ENCODE measurements around the gene BDP1. TPM values are rescaled to one million over a fixed set of nuclear protein-coding genes. Genes with fewer than 3 reads are reported as not detected.
"Not testable (repeated sequence)": the region's sequence is repeated elsewhere in the genome, so short reads cannot be mapped to it uniquely, and the experiment has no call there.

Gene BDP1
- total RNA-seq, 4 donors from 2014 or later: 24.4 to 29.5 (median 25.5) TPM

DNA sequence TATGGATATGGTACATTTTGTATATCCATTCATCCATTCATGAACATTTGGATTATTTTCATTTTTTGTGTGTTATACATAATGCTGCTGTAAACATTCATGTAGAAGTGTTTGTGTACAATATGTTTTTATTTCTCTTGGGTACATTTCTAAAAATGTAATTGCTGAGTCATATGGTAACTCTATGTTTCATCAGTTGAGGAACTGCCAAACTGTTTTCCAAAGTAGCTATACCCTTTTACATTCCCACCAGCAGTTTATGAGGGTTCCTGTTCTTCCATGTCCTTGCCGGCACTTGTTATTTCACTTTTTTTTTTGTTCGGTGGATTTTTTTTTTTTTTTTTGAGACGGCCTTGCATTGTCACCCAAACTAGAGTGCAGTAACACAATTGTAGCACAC is 77.7 kb downstream of the BDP1 start:
- Histone ChIP-seq H3K27ac (replicated peaks in 1 of 4) (peak overlapping the region in 1 of 4 donors; percentile 9), H3K4me3 (no peak overlapping the region), H3K36me3 (peaks cover 11 to 80% (median 28%) of the 10 kb centered on the region in 4 donors), H3K4me1 (peaks cover 0 to 5% (median 0%) of the 10 kb centered on the region in 4 donors), H3K27me3 (no peaks in the 10 kb centered on the region), H3K9me3 (no peaks in the 10 kb centered on the region)
- no peak for DNase-seq (ENCODE audit: extremely low spot score)
- intact Hi-C loops (cut with DNase I): no loop called here
- 79% methylated on average over 3 of the region's 3 CpGs for WGBS
- TF ChIP-seq EP300 (IDR thresholded peaks at IDR 0.05) (no peak), POLR2AphosphoS5 (IDR thresholded peaks at IDR 0.05) (no peak), CTCF (IDR thresholded peaks at IDR 0.05) (no peak), POLR2A (IDR thresholded peaks at IDR 0.05; ENCODE audit: low read depth) (no peak)

GRCh38 chr5:71533615-71534014 is 78.2 kb downstream of the BDP1 start:
- peak overlapping the region in 1 of 4 donors; percentile 9 for H3K27ac ChIP-seq (replicated peaks in 1 of 4)
- DNase-seq (ENCODE audit: extremely low spot score): no peak
- H3K36me3 ChIP-seq: peaks cover 10 to 79% (median 29%) of the 10 kb centered on the region in 4 donors

DNA sequence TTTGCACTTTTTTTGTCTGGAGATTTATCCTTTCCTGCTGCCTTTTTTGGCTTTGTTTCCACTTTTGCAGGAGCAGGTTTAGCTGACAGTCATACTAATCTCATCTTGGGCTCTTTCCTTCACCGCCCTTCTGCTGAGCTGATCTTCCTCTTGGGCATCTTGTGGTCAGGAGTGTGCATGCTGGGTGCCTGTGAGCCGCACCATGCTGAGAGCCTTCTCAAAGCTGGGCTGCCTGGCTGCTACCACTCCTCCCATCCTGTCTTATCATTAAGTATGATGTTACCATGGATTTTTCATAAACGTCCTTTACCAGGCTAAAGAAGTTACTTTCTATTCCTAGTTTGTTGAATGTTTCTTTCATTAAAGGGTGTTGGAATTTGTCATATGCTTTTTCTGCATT is 82.2 kb downstream of the BDP1 start:
- intact Hi-C loops (cut with DNase I): no loop called here
- WGBS: 83% methylated on average over 3 of the region's 3 CpGs
- TF ChIP-seq EP300 (IDR thresholded peaks at IDR 0.05): no peak
- no peak for TF ChIP-seq POLR2A (IDR thresholded peaks at IDR 0.05; ENCODE audit: low read depth)
- TF ChIP-seq POLR2AphosphoS5 (IDR thresholded peaks at IDR 0.05): no peak
- no peak for TF ChIP-seq CTCF (IDR thresholded peaks at IDR 0.05)
- no peak overlapping the region for H3K27ac ChIP-seq (replicated peaks in 1 of 4)
- H3K4me3 ChIP-seq: no peak overlapping the region
- DNase-seq (ENCODE audit: extremely low spot score): no peak
- peaks cover 20 to 78% (median 51%) of the 10 kb centered on the region in 4 donors for H3K36me3 ChIP-seq
- H3K4me1 ChIP-seq: peaks cover 0 to 5% (median 0%) of the 10 kb centered on the region in 4 donors
- H3K9me3 ChIP-seq: no peaks in the 10 kb centered on the region
- no peaks in the 10 kb centered on the region for H3K27me3 ChIP-seq

More at GRCh38 chr5:71533615-71534014, 78.2 kb downstream of the BDP1 start:
- Histone ChIP-seq H3K4me3 (no peak overlapping the region), H3K9me3 (no peaks in the 10 kb centered on the region), H3K4me1 (peaks cover 0 to 5% (median 0%) of the 10 kb centered on the region in 4 donors), H3K27me3 (no peaks in the 10 kb centered on the region)
- 100% methylated on average over 1 of the region's 1 CpG for WGBS
- intact Hi-C loops (cut with DNase I): no loop called here
- TF ChIP-seq POLR2A (IDR thresholded peaks at IDR 0.05; ENCODE audit: low read depth) (no peak), EP300 (IDR thresholded peaks at IDR 0.05) (no peak), CTCF (IDR thresholded peaks at IDR 0.05) (no peak), POLR2AphosphoS5 (IDR thresholded peaks at IDR 0.05) (no peak)

GRCh38 chr5:71550885-71551284 is 95.4 kb downstream of the BDP1 start:
- H3K36me3 ChIP-seq: peaks cover 19 to 98% (median 87%) of the 10 kb centered on the region in 4 donors

DNA sequence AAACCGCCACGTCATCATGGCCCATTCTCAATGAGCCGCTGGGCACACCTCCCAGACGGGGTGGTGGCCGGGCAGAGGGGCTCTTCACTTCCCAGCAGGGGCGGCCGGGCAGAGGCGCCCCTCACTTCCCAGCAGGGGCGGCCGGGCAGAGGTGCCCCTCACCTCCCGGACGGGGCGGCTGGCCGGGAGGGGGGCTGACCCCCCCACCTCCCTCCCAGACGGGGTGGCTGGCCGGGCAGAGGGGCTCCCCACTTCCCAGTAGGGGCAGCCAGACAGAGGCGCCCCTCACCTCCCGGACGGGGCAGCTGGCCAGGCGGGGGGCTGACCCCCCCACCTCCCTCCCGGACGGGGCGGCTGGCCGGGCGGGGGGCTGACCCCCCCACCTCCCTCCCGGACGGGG is 96.1 kb downstream of the BDP1 start:
- DNase-seq (ENCODE audit: extremely low spot score); H3K27me3 ChIP-seq; H3K4me1 ChIP-seq; intact Hi-C loops (cut with DNase I); H3K27ac ChIP-seq (replicated peaks in 1 of 4); H3K9me3 ChIP-seq; H3K4me3 ChIP-seq: not testable (repeated sequence)
- WGBS: 99% methylated on average over 10 of the region's 27 CpGs
- peaks cover 17 to 98% (median 81%) of the 10 kb centered on the region in 4 donors for H3K36me3 ChIP-seq

More at GRCh38 chr5:71550885-71551284, 95.4 kb downstream of the BDP1 start:
- H3K27ac ChIP-seq (replicated peaks in 1 of 4); H3K9me3 ChIP-seq; intact Hi-C loops (cut with DNase I); DNase-seq (ENCODE audit: extremely low spot score); H3K27me3 ChIP-seq; H3K4me1 ChIP-seq; H3K4me3 ChIP-seq: not testable (repeated sequence)
- 94% methylated on average over 7 of the region's 7 CpGs for WGBS

DNA sequence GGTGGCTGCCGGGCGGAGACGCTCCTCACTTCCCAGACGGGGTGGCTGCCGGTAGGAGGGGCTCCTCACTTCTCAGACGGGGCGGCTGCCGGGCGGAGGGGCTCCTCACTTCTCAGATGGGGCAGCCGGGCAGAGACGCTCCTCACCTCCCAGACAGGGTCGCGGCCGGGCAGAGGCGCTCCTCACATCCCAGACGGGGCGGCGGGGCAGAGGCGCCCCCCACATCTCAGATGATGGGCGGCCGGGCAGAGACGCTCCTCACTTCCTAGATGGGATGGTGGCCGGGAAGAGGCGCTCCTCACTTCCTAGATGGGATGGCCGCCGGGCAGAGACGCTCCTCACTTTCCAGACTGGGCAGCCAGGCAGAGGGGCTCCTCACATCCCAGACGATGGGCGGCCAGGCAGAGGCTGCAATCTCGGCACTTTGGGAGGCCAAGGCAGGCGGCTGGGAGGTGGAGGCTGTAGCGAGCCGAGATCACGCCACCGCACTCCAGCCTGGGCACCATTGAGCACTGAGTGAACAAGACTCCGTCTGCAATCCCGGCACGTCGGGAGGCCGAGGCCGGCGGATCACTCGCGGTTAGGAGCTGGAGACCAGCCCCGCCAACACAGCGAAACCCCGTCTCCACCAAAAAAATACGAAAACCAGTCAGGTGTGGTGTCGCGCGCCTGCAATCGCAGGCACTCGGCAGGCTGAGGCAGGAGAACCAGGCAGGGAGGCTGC is 96.7 kb downstream of the BDP1 start:
- H3K9me3 ChIP-seq; DNase-seq (ENCODE audit: extremely low spot score); intact Hi-C loops (cut with DNase I); H3K4me3 ChIP-seq; H3K27me3 ChIP-seq; H3K4me1 ChIP-seq; H3K27ac ChIP-seq (replicated peaks in 1 of 4): not testable (repeated sequence)
- peaks cover 17 to 98% (median 80%) of the 10 kb centered on the region in 4 donors for H3K36me3 ChIP-seq
- 94% methylated on average over 18 of the region's 53 CpGs for WGBS

Data from esophagus muscularis mucosa (tissue), 4 donors.